Cerebellar nuclear complex (tissue), 1 donor: ENCODE measurements around the gene ENDOD1.

Experiments
- DNase-seq, 2 experiments: peaks; one replicate each; lab custom pipeline; 2025; lab: John Stamatoyannopoulos, UW

ENDOD1 gene

GRCh38 chr11:95175818-95176380, 86.3 kb downstream of the ENDOD1 start:
- DNase-seq = no peak
